OCI-LY3 (cell line): Measurements from ENCODE around the gene MRPS11.

Experiments used
- H2AFZ ChIP-seq: fragments of 200-600, 300-600 bp; shearing (Covaris generic); 2 replicates; pipeline ENCODE4 v1.6.0; 2014; ENCODE audit warnings: antibody characterized with exemption, low read depth, low read length
- H3K27ac ChIP-seq: fragments of 200-600, 300-600 bp; sonication (generic); 2 replicates; pipeline ENCODE4 v1.5.1; 2014; ENCODE audit warnings: mild to moderate bottlenecking, low read length, moderate library complexity, mixed read lengths
- H3K27me3 ChIP-seq: fragments of 200-600, 300-600 bp; sonication (generic); 2 replicates; pipeline ENCODE4 v1.6.1; 2014; ENCODE audit warnings: low read depth, low read length, mixed read lengths
- H3K36me3 ChIP-seq: fragments of 200-600, 300-600 bp; sonication (generic); replicated peaks from 2 replicates; pipeline ENCODE3; 2014; ENCODE audit warnings: low read depth, low read length, mixed read lengths
- H3K4me1 ChIP-seq: fragments of 300-600, 200-600 bp; sonication (generic); 2 replicates; pipeline ENCODE4 v1.6.1; 2014; ENCODE audit warnings: low read length, mixed read lengths
- H3K4me2 ChIP-seq: fragments of 200-600, 300-600 bp; sonication (generic); 2 replicates; pipeline ENCODE4 v1.6.1; 2014; ENCODE audit warnings: low read length, mixed read lengths
- H3K4me3 ChIP-seq: fragments of 300-600, 200-600 bp; sonication (generic); 2 replicates; pipeline ENCODE4 v1.5.1; 2014; ENCODE audit warnings: antibody characterized with exemption, mild to moderate bottlenecking, low read length, moderate library complexity
- H3K79me2 ChIP-seq: fragments of 300-600, 200-600 bp; shearing (Covaris generic); 2 replicates; pipeline ENCODE4 v1.6.1; 2014; ENCODE audit warnings: mild to moderate bottlenecking, low read length, mixed read lengths
- H3K9ac ChIP-seq: fragments of 300-600, 200-600 bp; shearing (Covaris generic); 2 replicates; pipeline ENCODE4 v1.6.0; 2014; ENCODE audit warnings: mild to moderate bottlenecking, low read length, moderate library complexity
- H3K9me3 ChIP-seq: fragments of 200-600, 300-600 bp; shearing (Covaris generic); 2 replicates; pipeline ENCODE4 v1.6.1; 2014; ENCODE audit warnings: low read length, mixed read lengths; ENCODE audit not compliant: insufficient read depth
- H4K20me1 ChIP-seq: fragments of 200-600, 300-600 bp; sonication (generic); 2 replicates; pipeline ENCODE4 v1.6.1; 2016; ENCODE audit warnings: low read length, mixed read lengths; ENCODE audit not compliant: insufficient read depth
- EZH2phosphoT487 ChIP-seq: fragments of 200-600 bp; shearing (Covaris generic); IDR thresholded peaks from 2 replicates; pipeline ENCODE4 v1.6.1; 2018; ENCODE audit warnings: antibody characterized with exemption, mixed run types, low read depth
- TF ChIP-seq, protein P1 (sequence below): fragments of 200-600, 300-600 bp; sonication (generic); IDR thresholded peaks from 2 replicates; pipeline ENCODE4 v1.5.1; 2014; ENCODE audit warnings: antibody characterized with exemption, low read length, low read depth

Gene MRPS11

DNA sequence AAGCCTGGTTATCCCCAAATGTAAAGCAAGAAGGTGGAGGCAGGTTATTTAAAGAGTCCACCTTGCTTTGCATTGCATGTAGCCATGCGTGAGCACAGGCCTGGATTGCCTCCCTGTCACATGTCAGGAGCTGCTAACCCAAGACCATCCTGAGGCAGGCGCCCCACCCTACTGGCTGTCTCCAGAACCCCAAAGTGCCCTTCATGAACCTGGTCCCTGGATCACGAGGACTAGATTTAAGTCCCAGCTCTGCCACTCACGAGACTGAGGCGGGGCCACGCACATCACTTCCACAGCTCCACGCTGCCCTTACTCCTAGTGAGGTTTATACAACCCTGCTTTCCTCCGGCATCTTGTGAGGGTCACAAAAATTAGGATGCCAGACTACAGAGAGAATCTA, 17.9 kb upstream of the MRPS11 start:
- H3K27me3 ChIP-seq = peaks cover 21% of the 10 kb centered on the region
- no peak overlapping the region for H3K9ac ChIP-seq
- no peak for TF ChIP-seq EZH2phosphoT487
- TF ChIP-seq, protein P1, sequence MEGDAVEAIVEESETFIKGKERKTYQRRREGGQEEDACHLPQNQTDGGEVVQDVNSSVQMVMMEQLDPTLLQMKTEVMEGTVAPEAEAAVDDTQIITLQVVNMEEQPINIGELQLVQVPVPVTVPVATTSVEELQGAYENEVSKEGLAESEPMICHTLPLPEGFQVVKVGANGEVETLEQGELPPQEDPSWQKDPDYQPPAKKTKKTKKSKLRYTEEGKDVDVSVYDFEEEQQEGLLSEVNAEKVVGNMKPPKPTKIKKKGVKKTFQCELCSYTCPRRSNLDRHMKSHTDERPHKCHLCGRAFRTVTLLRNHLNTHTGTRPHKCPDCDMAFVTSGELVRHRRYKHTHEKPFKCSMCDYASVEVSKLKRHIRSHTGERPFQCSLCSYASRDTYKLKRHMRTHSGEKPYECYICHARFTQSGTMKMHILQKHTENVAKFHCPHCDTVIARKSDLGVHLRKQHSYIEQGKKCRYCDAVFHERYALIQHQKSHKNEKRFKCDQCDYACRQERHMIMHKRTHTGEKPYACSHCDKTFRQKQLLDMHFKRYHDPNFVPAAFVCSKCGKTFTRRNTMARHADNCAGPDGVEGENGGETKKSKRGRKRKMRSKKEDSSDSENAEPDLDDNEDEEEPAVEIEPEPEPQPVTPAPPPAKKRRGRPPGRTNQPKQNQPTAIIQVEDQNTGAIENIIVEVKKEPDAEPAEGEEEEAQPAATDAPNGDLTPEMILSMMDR = no peak
- H3K4me2 ChIP-seq = peak overlapping the region; percentile 69
- no peaks in the 10 kb centered on the region for H3K79me2 ChIP-seq
- H3K4me1 ChIP-seq = peaks cover 8% of the 10 kb centered on the region
- no peaks in the 10 kb centered on the region for H3K36me3 ChIP-seq
- no peaks in the 10 kb centered on the region for H3K9me3 ChIP-seq
- no peak overlapping the region for H3K4me3 ChIP-seq
- no peaks in the 10 kb centered on the region for H4K20me1 ChIP-seq
- peak overlapping the region; percentile 58; the same call in 1 of the 2 replicates for H2AFZ ChIP-seq
- no peak overlapping the region for H3K27ac ChIP-seq

DNA sequence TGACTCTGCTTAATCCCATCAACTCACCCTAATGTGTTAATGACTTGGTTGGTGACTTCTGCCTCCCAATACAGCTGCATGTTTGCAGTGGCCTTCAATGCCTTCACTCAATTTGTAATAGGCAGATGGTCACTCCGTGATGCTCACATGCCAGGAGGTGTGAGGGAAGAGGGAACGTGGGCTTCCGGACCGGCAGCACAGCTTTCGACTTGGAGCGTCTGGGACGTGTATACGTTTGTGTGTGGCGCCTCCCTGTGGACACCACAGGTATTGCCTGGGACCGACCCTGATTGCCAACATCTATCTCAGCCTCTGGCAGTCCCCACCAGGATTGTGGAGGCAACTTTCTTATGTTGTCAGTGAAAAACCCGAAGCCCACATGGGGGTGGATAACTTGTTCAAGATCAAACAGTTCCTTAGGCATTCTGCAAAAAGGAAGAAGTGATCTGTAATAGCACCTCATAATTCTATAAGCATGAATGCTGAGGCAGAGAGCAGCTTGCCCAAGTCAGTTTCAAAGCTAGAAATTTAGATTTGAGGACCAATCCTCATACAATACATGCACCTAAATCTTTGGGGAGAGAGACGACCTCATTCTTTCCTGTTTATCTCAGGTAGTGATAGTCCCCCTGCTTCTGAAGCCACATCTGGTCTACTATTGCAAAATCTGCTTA, 17.2 kb upstream of the MRPS11 start:
- TF ChIP-seq EZH2phosphoT487 = no peak
- TF ChIP-seq, protein P1 = peak; percentile 98
- Histone ChIP-seq H3K36me3 (no peaks in the 10 kb centered on the region), H3K4me3 (peak overlapping the region; percentile 32; the same call in 1 of the 2 replicates), H3K27ac (no peak overlapping the region), H4K20me1 (no peaks in the 10 kb centered on the region), H3K27me3 (peaks cover 17% of the 10 kb centered on the region), H3K4me2 (peak overlapping the region; percentile 69), H3K9ac (no peak overlapping the region), H2AFZ (peak overlapping the region; percentile 58; the same call in 1 of the 2 replicates), H3K9me3 (no peaks in the 10 kb centered on the region), H3K4me1 (peaks cover 14% of the 10 kb centered on the region), H3K79me2 (no peaks in the 10 kb centered on the region)

DNA sequence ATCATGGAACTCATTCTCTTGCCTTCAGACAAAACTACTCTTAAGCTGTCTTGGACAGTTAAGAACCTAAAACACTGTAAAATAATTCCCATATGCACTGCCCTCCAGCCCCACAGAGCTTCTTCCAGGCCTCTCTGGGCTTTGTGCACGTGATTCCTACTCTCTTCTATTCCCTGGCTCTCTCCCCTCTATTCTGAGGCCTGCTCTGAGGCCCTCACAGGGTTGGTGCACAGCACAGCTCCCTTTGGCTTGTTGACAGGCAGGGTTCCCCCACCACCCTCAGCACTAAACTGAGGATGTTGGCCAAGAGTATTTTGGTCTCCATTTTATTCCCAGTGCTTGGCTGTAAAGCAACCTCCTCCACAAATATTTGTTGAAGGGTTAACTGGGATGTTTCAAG, 13.9 kb upstream of the MRPS11 start:
- Histone ChIP-seq H2AFZ (no peak overlapping the region), H3K9me3 (no peaks in the 10 kb centered on the region), H3K9ac (no peak overlapping the region), H3K79me2 (no peaks in the 10 kb centered on the region), H3K27ac (no peak overlapping the region), H3K4me2 (no peak overlapping the region), H3K36me3 (peaks cover 11% of the 10 kb centered on the region), H3K4me3 (no peak overlapping the region), H3K27me3 (no peaks in the 10 kb centered on the region), H3K4me1 (peaks cover 16% of the 10 kb centered on the region), H4K20me1 (no peaks in the 10 kb centered on the region)
- TF ChIP-seq, protein P1 = no peak
- no peak for TF ChIP-seq EZH2phosphoT487

DNA sequence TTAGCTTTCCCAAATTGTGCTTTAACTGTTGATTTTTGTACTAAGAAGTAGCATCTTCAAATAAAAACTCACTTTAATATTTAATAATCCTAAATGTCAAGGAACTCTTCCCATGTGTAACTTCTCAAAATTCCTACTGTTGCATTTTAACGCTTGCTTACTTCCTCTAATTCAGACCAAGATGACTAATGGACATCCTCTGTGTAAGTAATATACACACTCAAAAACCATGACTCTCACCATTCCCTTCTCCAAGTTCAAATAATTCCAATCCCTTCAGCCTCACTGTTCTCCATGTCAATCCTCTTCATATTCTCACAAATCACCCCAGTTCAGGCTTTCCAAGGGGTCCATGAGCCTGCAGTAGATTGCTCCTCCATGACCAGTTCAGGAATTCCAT, 13.3 kb upstream of the MRPS11 start:
- no peaks in the 10 kb centered on the region for H3K79me2 ChIP-seq
- H2AFZ ChIP-seq = no peak overlapping the region
- H3K36me3 ChIP-seq = peaks cover 16% of the 10 kb centered on the region
- TF ChIP-seq, protein P1 = no peak
- TF ChIP-seq EZH2phosphoT487 = no peak
- no peak overlapping the region for H3K4me3 ChIP-seq
- no peak overlapping the region for H3K4me2 ChIP-seq
- no peak overlapping the region for H3K27ac ChIP-seq
- no peaks in the 10 kb centered on the region for H3K9me3 ChIP-seq
- no peaks in the 10 kb centered on the region for H4K20me1 ChIP-seq
- H3K27me3 ChIP-seq = no peaks in the 10 kb centered on the region
- peaks cover 16% of the 10 kb centered on the region for H3K4me1 ChIP-seq
- H3K9ac ChIP-seq = no peak overlapping the region
